Brain microvascular endothelial cell (primary cell): ENCODE data around the gene MATN3.

Experiments
- DNase-seq: peaks from one replicate; pipeline ENCODE4 v3.0.0-alpha.2; 2020
- H3K27ac ChIP-seq: fragments of 250-450 bp; sonication (Bioruptor Pico); 2 replicates; pipeline ENCODE4 v1.5.1; 2020; ENCODE audit warnings: mild to moderate bottlenecking, moderate library complexity
- H3K27me3 ChIP-seq: fragments of 250-450 bp; sonication (Bioruptor Pico); replicated peaks from 2 replicates; pipeline ENCODE4 v1.5.1; 2020; ENCODE audit warnings: mild to moderate bottlenecking
- H3K36me3 ChIP-seq: fragments of 250-450 bp; sonication (Bioruptor Pico); replicated peaks from 2 replicates; pipeline ENCODE4 v1.5.1; 2020; ENCODE audit warnings: mild to moderate bottlenecking
- H3K4me3 ChIP-seq: 2 replicates; pipeline ENCODE4 v1.5.1; 2011; ENCODE audit warnings: low read depth, mild to moderate bottlenecking, control low read depth, low read length, moderate library complexity
- in situ Hi-C: cut with HindIII; loops from 2 replicates; pipeline ENCODE4 v1.10.0; 2017; ENCODE audit warnings: low sequenced_read_pairs, low pct_ligation_motif_present
- TF ChIP-seq, protein P1 (sequence below): IDR thresholded peaks from 2 replicates; pipeline ENCODE4 v1.5.1; 2011; ENCODE audit warnings: low read depth, mild to moderate bottlenecking, moderate library complexity, low read length, control low read depth, inconsistent platforms; ENCODE audit errors: missing control alignments

MATN3 gene, protein sequence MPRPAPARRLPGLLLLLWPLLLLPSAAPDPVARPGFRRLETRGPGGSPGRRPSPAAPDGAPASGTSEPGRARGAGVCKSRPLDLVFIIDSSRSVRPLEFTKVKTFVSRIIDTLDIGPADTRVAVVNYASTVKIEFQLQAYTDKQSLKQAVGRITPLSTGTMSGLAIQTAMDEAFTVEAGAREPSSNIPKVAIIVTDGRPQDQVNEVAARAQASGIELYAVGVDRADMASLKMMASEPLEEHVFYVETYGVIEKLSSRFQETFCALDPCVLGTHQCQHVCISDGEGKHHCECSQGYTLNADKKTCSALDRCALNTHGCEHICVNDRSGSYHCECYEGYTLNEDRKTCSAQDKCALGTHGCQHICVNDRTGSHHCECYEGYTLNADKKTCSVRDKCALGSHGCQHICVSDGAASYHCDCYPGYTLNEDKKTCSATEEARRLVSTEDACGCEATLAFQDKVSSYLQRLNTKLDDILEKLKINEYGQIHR

DNA sequence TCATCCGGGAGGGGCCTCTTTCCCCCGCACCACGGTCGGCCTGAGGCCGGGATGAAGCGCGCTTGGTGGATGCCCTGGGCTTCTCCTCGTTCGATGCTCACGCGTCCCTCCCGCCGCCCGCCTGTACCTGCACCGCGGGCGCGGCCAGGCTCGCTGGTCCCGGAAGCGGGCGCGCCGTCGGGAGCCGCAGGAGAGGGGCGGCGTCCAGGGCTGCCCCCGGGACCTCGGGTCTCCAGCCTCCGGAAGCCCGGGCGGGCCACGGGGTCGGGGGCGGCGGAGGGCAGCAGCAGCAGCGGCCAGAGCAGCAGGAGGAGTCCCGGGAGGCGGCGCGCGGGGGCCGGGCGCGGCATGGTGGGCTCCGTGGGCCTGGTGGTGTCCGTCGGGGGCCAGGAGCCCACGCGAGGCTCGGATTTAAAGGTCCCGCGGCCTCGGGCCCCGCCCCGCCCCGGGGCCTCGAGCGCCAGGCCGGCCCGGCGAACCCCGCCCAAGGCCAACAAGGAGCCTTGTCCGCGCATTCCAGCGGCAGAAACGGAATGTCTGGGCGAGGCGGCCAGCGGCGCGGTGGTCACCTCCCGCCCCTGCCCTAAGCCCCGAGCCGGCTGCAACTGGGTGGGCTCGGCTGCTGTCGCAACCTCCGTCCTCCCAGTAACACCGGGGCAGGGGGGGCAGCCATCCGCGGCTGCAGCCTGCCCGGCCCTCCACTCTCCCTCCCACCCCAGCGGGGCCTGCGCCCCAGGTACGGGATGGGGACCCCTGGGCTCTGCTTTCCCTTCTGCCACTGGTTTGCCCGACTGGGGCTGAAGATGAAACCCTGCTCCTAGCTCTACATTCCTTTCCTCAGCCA is at the start of gene MATN3:
MATN3 (minus strand) TSS at position 387 of the 844 bp plus-strand sequence; CDS start at position 350, 37 bp downstream.
- no peaks in the 10 kb centered on the region for H3K36me3 ChIP-seq

DNA sequence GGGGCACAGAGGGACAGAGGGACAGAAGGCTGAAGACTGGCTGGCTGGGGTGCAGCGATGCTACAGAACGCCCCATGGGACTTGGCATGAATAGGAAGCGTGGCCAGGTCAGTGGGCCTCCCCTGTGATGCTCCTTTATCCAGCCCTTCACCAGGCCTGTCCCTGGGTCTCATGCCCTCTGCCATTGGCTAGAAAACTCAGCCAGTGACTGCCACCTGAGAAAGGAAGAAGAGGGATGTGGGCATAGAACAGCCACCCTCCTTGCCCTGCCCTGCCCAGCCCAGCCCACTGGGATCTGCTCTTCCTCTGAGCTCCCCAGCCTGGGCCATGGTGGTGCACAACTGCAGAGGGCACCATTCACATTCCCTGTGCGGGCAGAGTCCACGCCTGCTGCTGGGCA is 49.5 kb upstream of the MATN3 start:
- H3K27me3 ChIP-seq, result no peaks in the 10 kb centered on the region
- no peak for DNase-seq
- no peak overlapping the region for H3K27ac ChIP-seq
- H3K4me3 ChIP-seq, result no peak overlapping the region
- in situ Hi-C loops, result no loop called here
- no peaks in the 10 kb centered on the region for H3K36me3 ChIP-seq
- TF ChIP-seq, protein P1, sequence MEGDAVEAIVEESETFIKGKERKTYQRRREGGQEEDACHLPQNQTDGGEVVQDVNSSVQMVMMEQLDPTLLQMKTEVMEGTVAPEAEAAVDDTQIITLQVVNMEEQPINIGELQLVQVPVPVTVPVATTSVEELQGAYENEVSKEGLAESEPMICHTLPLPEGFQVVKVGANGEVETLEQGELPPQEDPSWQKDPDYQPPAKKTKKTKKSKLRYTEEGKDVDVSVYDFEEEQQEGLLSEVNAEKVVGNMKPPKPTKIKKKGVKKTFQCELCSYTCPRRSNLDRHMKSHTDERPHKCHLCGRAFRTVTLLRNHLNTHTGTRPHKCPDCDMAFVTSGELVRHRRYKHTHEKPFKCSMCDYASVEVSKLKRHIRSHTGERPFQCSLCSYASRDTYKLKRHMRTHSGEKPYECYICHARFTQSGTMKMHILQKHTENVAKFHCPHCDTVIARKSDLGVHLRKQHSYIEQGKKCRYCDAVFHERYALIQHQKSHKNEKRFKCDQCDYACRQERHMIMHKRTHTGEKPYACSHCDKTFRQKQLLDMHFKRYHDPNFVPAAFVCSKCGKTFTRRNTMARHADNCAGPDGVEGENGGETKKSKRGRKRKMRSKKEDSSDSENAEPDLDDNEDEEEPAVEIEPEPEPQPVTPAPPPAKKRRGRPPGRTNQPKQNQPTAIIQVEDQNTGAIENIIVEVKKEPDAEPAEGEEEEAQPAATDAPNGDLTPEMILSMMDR, result no peak

More for the DNA sequence above, at the start of gene MATN3:
- TF ChIP-seq, protein P1, result no peak
- Histone ChIP-seq H3K27ac (no peak within 1 kb of the TSS), H3K4me3 (peak within 1 kb of the TSS; percentile 55), H3K27me3 (no peaks in the 10 kb centered on the region)
- DNase-seq, result no peak
- in situ Hi-C loops, result no loop called here

DNA sequence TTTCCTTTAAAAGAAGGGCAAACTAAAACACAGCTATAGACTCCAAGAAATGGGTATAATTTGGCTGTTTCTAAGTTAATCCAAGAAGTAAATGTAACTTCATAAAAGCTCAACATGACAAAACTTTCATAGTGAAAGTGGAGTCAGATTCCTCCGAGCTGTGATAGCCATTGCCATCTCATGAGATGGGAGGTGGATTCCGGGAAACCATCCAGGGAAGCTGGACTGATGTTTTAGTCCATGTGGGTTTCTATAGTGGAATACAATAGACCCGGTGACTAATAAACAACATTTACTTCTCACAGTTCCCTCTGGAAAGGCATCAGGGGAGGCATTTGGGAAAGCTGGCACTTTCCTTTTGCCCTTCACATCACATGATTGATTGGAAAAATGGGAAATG is 49.0 kb upstream of the MATN3 start:
- DNase-seq, result no peak
- TF ChIP-seq, protein P1, result no peak
- no peak overlapping the region for H3K4me3 ChIP-seq
- in situ Hi-C loops, result no loop called here
- no peaks in the 10 kb centered on the region for H3K27me3 ChIP-seq
- H3K36me3 ChIP-seq, result no peaks in the 10 kb centered on the region
- H3K27ac ChIP-seq, result no peak overlapping the region

DNA sequence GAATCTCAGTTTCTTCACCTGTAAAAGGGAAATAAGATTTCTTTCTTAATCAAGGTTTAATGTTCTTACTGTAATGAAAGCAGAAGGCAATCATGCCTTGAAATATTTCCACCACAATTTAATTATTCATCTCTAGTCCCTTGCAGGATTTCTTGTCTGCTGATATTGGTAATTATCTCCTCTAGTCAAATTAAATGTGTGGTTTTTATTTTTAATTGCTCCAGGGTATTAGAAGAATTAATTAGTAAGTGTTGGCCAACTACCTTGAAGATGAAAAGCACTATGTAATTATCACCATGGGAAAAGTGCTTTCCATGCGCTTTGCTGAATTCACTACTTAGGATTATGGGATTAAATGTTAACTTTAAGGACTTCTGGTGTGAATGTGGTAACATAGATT is 47.6 kb upstream of the MATN3 start:
- no peaks in the 10 kb centered on the region for H3K27me3 ChIP-seq
- in situ Hi-C loops, result no loop called here
- TF ChIP-seq, protein P1, result no peak

DNA sequence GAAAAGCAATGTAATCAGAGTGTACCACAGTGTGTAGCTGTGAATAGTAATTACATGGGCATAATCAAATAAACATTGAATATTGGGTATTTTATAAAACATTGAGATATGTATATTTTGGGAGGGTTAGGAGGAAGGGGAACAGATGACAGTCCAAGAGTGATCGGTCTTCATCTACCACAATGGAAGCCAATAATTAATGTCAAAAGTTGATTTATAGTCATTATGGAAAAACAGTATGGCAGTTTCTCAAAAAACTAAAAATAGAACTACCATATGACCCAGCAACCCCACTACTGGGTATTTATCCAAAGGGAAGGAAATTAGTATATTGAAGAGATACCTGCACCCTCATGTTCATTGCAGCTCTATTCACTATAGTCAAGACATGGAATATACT is 44.8 kb upstream of the MATN3 start:
- TF ChIP-seq, protein P1, result no peak
- Histone ChIP-seq H3K4me3 (no peak overlapping the region), H3K27ac (no peak overlapping the region), H3K27me3 (no peaks in the 10 kb centered on the region), H3K36me3 (no peaks in the 10 kb centered on the region)
- in situ Hi-C loops, result no loop called here
- no peak for DNase-seq

More for the DNA sequence above, 47.6 kb upstream of the MATN3 start:
- Histone ChIP-seq H3K27ac (no peak overlapping the region), H3K36me3 (no peaks in the 10 kb centered on the region), H3K4me3 (no peak overlapping the region)
- DNase-seq, result no peak
